ENCODE results near the gene PSMG3. TPM values are rescaled to one million over a fixed set of nuclear protein-coding genes. Genes with fewer than 3 reads are reported as not detected.

Gene PSMG3
- total RNA-seq, 1 donor from 2014 or later: 20.3 TPM

DNA sequence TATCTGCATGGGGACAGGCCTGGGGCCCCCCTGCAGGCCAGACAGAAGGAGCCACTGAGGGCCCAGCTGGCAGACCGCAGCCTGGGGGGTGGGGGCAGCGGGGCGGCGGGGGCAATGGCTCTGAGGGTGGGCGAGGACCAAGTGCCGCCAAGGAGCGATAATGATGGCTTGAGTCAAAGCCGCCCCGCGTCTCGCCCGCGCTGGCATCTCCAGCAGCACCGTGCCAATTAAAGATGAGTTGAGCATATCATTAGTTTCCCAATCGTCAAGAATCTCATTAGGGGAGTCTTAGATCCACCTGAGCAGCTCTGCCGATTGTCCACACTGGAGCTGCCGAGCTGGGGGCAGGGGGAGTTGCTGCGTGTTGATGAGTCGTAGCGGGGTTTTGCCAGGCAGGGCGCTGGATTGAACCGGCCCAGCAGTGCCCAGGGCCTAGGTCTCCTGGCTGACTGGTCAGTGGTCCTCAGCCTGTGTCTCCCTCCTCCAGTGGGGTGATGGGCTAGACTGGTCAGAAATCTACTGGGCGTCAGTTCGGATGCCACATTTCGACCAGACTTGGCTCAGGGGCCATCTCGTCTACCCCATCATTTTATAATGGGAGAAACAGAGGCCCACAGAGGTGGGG is 41.0 kb upstream of the PSMG3 start:
- DNase-seq (no peak), ATAC-seq (no peak)
- intact Hi-C loops (cut with DNase I): no loop called here
- Histone ChIP-seq H3K4me1 (no peaks in the 10 kb centered on the region), H3K4me3 (no peak overlapping the region), H3K27me3 (no peaks in the 10 kb centered on the region), H3K36me3 (no peaks in the 10 kb centered on the region), H3K9me3 (no peaks in the 10 kb centered on the region), H3K27ac (no peak overlapping the region)
- TF ChIP-seq, protein P1, sequence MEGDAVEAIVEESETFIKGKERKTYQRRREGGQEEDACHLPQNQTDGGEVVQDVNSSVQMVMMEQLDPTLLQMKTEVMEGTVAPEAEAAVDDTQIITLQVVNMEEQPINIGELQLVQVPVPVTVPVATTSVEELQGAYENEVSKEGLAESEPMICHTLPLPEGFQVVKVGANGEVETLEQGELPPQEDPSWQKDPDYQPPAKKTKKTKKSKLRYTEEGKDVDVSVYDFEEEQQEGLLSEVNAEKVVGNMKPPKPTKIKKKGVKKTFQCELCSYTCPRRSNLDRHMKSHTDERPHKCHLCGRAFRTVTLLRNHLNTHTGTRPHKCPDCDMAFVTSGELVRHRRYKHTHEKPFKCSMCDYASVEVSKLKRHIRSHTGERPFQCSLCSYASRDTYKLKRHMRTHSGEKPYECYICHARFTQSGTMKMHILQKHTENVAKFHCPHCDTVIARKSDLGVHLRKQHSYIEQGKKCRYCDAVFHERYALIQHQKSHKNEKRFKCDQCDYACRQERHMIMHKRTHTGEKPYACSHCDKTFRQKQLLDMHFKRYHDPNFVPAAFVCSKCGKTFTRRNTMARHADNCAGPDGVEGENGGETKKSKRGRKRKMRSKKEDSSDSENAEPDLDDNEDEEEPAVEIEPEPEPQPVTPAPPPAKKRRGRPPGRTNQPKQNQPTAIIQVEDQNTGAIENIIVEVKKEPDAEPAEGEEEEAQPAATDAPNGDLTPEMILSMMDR (IDR thresholded peaks at IDR 0.05): no peak

GRCh38 chr7:1610013-1610677 is 40.3 kb upstream of the PSMG3 start:
- H3K4me3 ChIP-seq: no peak overlapping the region
- no peaks in the 10 kb centered on the region for H3K9me3 ChIP-seq
- intact Hi-C loops (cut with DNase I): no loop called here
- no peak for DNase-seq
- ATAC-seq: no peak
- H3K36me3 ChIP-seq: no peaks in the 10 kb centered on the region
- H3K4me1 ChIP-seq: no peaks in the 10 kb centered on the region
- no peak overlapping the region for H3K27ac ChIP-seq
- TF ChIP-seq, protein P1 (IDR thresholded peaks at IDR 0.05): no peak
- H3K27me3 ChIP-seq: peaks cover 6% of the 10 kb centered on the region

GRCh38 chr7:1609023-1609422 is 39.2 kb upstream of the PSMG3 start:
- no peaks in the 10 kb centered on the region for H3K4me1 ChIP-seq
- ATAC-seq (no peak), DNase-seq (no peak)
- no peak overlapping the region for H3K27ac ChIP-seq
- intact Hi-C loops (cut with DNase I): no loop called here
- no peaks in the 10 kb centered on the region for H3K36me3 ChIP-seq
- H3K4me3 ChIP-seq: no peak overlapping the region
- TF ChIP-seq, protein P1 (IDR thresholded peaks at IDR 0.05): no peak
- no peaks in the 10 kb centered on the region for H3K9me3 ChIP-seq
- H3K27me3 ChIP-seq: peaks cover 7% of the 10 kb centered on the region

- no peak for DNase-seq
- no peak for ATAC-seq
Observed at GRCh38 chr7:1608318-1608717, 38.5 kb upstream of the PSMG3 start.

DNA sequence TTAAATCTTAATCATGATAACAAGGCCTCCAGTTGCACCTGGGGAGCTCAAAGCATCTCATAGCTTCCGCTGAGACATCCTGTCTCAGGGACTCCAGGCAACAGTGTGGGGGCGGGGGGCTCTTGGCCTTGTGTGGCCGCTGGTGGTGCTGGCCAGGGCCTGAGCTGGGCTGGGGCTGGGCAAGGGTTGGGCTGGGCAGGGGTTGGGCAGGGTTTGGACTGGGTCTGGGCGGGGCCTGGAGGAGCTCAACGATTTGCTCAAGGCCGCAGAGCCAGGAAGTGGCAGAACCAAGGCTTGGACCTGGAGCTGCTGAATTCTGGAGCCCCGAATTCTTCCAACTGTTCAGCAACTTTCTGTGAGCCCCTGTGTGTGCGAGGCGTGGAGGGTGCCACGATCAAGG is 37.9 kb upstream of the PSMG3 start:
- H3K4me1 ChIP-seq: no peaks in the 10 kb centered on the region
- no peak for DNase-seq
- no peak overlapping the region for H3K27ac ChIP-seq
- no peaks in the 10 kb centered on the region for H3K36me3 ChIP-seq
- peaks cover 14% of the 10 kb centered on the region for H3K27me3 ChIP-seq
- no peak overlapping the region for H3K4me3 ChIP-seq
- intact Hi-C loops (cut with DNase I): no loop called here
- TF ChIP-seq, protein P1 (IDR thresholded peaks at IDR 0.05): no peak
- H3K9me3 ChIP-seq: no peaks in the 10 kb centered on the region
- no peak for ATAC-seq

More at GRCh38 chr7:1608318-1608717, 38.5 kb upstream of the PSMG3 start:
- Histone ChIP-seq H3K4me1 (no peaks in the 10 kb centered on the region), H3K9me3 (no peaks in the 10 kb centered on the region), H3K4me3 (no peak overlapping the region), H3K27ac (no peak overlapping the region), H3K27me3 (peaks cover 14% of the 10 kb centered on the region), H3K36me3 (no peaks in the 10 kb centered on the region)
- intact Hi-C loops (cut with DNase I): no loop called here
- TF ChIP-seq, protein P1 (IDR thresholded peaks at IDR 0.05): no peak
